ENCODE measurements around the gene ZNF362.

Gene ZNF362

GRCh38 chr1:33327587-33328325 is 71.5 kb downstream of the ZNF362 start:
- DNase-seq (ENCODE audit: low read depth), result no peak

GRCh38 chr1:33328817-33329216 is 72.5 kb downstream of the ZNF362 start:
- DNase-seq (ENCODE audit: low read depth), result no peak

- DNase-seq (ENCODE audit: low read depth), result no peak
These were observed 73.5 kb downstream of the ZNF362 start for GRCh38 chr1:33329600-33330305.

GRCh38 chr1:33330361-33330890 is 74.1 kb downstream of the ZNF362 start:
- no peak for DNase-seq (ENCODE audit: low read depth)

- no peak for DNase-seq (ENCODE audit: low read depth)
These were observed 74.6 kb downstream of the ZNF362 start for GRCh38 chr1:33330906-33331305.

GRCh38 chr1:33331444-33332356 is 75.4 kb downstream of the ZNF362 start:
- DNase-seq (ENCODE audit: low read depth), result no peak

- no peak for DNase-seq (ENCODE audit: low read depth)
These were observed 76.1 kb downstream of the ZNF362 start for GRCh38 chr1:33332357-33332789.

- no peak for DNase-seq (ENCODE audit: low read depth)
These were observed 76.6 kb downstream of the ZNF362 start for GRCh38 chr1:33332881-33333280.

- no peak for DNase-seq (ENCODE audit: low read depth)
These were observed 77.8 kb downstream of the ZNF362 start for GRCh38 chr1:33334081-33334552.

GRCh38 chr1:33335020-33335419 is 78.7 kb downstream of the ZNF362 start:
- no peak for DNase-seq (ENCODE audit: low read depth)

GRCh38 chr1:33336580-33336979 is 80.3 kb downstream of the ZNF362 start:
- DNase-seq (ENCODE audit: low read depth), result no peak

- no peak for DNase-seq (ENCODE audit: low read depth)
These were observed 81.1 kb downstream of the ZNF362 start for GRCh38 chr1:33337441-33337840.

- DNase-seq (ENCODE audit: low read depth), result no peak
These were observed 81.8 kb downstream of the ZNF362 start for GRCh38 chr1:33338048-33338439.

GRCh38 chr1:33338440-33339211 is 82.3 kb downstream of the ZNF362 start:
- no peak for DNase-seq (ENCODE audit: low read depth)

- DNase-seq (ENCODE audit: low read depth), result no peak
These were observed 83.1 kb downstream of the ZNF362 start for GRCh38 chr1:33339413-33339812.

- DNase-seq (ENCODE audit: low read depth), result no peak
These were observed 84.9 kb downstream of the ZNF362 start for GRCh38 chr1:33341190-33341589.

- no peak for DNase-seq (ENCODE audit: low read depth)
These were observed 85.9 kb downstream of the ZNF362 start for GRCh38 chr1:33342041-33342723.

GRCh38 chr1:33343539-33343938 is 87.2 kb downstream of the ZNF362 start:
- no peak for DNase-seq (ENCODE audit: low read depth)

- DNase-seq (ENCODE audit: low read depth), result no peak
These were observed 88.7 kb downstream of the ZNF362 start for GRCh38 chr1:33344896-33345560.

GRCh38 chr1:33346533-33346926 is 90.2 kb downstream of the ZNF362 start:
- DNase-seq (ENCODE audit: low read depth), result no peak
